K562 treated with DMSO at 1 percent for 12 hours (cell line): ENCODE measurements around the gene PNPLA3. TPM values are rescaled to one million over a fixed set of nuclear protein-coding genes. Genes with fewer than 3 reads are reported as not detected.

Source experiments
- total RNA-seq: library from RNA; unstranded; fragments of 300-600 nt; gene quantifications from 2 replicates; pipeline ENCODE4 v1.2.3, GENCODE V29; 2022; ENCODE audit not compliant: insufficient read depth

PNPLA3 gene, protein sequence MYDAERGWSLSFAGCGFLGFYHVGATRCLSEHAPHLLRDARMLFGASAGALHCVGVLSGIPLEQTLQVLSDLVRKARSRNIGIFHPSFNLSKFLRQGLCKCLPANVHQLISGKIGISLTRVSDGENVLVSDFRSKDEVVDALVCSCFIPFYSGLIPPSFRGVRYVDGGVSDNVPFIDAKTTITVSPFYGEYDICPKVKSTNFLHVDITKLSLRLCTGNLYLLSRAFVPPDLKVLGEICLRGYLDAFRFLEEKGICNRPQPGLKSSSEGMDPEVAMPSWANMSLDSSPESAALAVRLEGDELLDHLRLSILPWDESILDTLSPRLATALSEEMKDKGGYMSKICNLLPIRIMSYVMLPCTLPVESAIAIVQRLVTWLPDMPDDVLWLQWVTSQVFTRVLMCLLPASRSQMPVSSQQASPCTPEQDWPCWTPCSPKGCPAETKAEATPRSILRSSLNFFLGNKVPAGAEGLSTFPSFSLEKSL
- total RNA-seq: not detected in 2 replicates

DNA sequence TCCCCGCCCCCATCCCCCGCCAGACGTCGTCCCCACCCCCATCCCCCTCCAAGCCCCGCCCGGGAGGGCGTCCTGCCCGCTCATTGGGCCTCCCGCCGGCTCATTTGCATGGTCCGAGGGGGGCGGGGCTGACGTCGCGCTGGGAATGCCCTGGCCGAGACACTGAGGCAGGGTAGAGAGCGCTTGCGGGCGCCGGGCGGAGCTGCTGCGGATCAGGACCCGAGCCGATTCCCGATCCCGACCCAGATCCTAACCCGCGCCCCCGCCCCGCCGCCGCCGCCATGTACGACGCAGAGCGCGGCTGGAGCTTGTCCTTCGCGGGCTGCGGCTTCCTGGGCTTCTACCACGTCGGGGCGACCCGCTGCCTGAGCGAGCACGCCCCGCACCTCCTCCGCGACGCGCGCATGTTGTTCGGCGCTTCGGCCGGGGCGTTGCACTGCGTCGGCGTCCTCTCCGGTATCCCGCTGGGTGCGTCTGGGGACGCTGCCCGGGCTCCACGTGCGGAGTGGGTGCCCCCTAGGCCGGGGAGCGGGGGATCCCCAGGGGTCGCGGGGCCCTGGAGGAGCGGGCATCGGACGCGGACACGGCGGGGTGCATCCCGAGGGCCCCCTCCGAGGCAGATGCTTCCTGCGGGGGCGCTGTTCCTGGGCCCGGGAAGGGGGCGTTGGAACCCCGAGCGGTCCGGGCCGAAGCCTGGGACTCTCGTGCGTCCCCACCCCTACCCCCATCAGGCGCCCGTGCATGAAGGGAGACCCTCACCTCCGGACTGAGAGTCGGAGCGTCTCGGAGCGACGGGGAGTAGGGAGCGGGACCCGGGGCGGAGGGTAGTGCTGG, at the start of gene PNPLA3:
Gene PNPLA3, plus strand, starts transcription at position 175 of the 834 bp plus-strand sequence. Its CDS starts 107 bp downstream, at position 282.

DNA sequence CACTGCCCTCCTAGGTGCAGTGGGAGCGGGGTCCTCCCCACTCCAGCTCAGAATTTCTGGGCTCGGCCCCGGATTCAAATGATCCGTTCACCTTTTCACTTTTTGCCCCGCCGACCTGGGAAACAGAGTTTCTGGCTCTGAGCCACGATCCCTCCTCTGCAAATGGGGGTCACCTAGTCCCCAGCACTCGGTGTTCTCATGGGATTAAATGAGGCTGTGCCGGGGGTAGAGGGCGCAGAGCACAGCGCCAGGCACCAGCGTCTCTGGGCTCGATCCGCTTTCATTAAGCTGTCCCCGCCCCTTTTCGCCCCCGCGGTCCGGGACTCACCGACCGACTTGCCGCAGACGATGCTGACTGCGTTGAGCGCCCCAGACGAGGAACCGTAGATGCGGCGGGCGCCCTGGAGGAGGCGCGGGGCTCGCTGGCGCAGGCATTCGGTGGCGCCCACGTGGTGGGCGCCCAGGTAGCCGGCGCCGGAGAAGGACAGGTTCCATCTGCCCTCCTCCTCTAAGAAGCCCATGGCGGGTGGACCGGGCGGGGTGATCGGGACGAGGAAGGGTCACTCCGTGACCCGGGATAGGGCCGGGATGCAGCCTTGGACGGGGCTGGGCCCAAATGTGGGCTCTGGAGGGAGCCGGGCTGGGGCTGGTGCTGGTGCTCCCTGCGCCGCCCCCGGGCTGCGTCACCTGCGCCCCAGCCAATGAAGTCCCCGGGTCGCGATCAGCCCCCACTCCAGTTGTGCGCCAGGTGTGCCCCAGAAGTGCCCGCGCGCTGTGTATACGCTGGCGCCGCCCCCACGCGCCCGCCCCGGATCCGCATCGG, 32.0 kb upstream of the PNPLA3 start, which contains the start of gene PNPLA5:
Gene PNPLA5, minus strand, starts transcription at position 654 of the 823 bp plus-strand sequence. Its CDS starts 133 bp downstream, at position 521.

DNA sequence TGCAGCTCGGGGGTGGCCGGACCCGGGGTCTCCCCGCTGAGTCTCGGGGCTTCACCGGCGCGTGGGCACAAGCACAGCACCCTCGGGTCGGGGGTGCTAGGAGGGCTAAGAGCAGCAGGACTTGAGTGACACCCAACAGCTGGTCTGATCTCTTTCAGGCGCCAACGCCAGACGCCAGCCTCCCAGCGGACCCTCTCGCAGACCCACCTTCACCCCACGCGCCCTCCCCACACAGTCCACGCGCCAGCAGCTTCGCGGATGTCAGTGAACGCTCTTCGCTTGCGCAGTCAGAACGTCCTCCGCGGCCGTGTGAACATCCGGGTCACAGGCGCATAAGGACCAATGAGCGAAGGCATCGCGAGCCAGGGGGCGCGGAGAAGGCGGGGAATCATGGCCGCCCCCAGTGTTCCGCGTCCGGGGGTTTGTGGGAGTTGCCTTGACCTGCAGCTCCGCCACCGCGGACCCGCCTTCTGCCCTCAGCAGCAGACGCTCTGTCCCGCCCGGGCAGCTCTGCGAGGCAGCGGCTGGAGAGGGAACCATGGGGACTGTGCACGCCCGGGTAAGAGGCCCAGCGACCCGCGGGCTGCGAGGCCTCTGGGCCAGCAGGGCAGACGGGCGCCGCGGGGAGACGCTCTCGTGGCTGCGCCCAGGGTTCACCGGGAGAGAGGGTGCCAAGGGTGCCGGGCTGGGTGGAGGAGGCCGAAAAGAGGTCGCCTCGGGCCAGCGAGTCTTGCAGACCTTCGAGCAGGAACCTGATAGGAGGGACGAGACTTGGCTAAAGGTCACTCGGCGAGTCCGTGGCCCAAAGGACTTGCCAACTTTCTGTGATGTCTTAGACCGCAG, 31.7 kb downstream of the PNPLA3 start, which contains the start of gene SAMM50:
Gene SAMM50, plus strand, starts transcription at position 403 of the 843 bp plus-strand sequence. Its CDS starts 136 bp downstream, at position 539.

Other genes starting within 250 kb of the PNPLA3 start
- gene EFCAB6, start 111.5 kb upstream of the PNPLA3 start, total RNA-seq: not detected in 2 replicates
- gene SULT4A1, start 61.3 kb upstream of the PNPLA3 start, total RNA-seq: 0.23 and 0.42 TPM in 2 replicates
- gene PNPLA5, start 31.8 kb upstream of the PNPLA3 start, total RNA-seq: not detected in 2 replicates
- gene SAMM50, start 31.6 kb downstream of the PNPLA3 start, total RNA-seq: 35.2 and 39.2 TPM in 2 replicates
- gene PARVB, start 100.5 kb downstream of the PNPLA3 start, total RNA-seq: 20.8 and 21.2 TPM in 2 replicates